ENCODE data around the gene TMEM63C.

- TF ChIP-seq CTCF (conservative IDR thresholded peaks at IDR 0.05 in 1 of 2, IDR thresholded peaks at IDR 0.05 in 1 of 2; ENCODE audit: extremely low read depth in 1 of 2, insufficient read depth in 1 of 2, low read depth in 1 of 2, low read length in 2 of 2) (no peak), EZH2 (IDR thresholded peaks at IDR 0.05; ENCODE audit: borderline replicate concordance, low read length) (peak; percentile 50)
Measured at GRCh38 chr14:77270361-77271112, 88.9 kb downstream of the TMEM63C start.
